GM12878 (cell line): Measurements from ENCODE around the gene AHCYL2. TPM values are rescaled to one million over a fixed set of nuclear protein-coding genes. Genes with fewer than 3 reads are reported as not detected.

Experiments used
- ATF7 ChIP-seq: fragments of 450-650 bp; IDR thresholded peaks from 2 replicates; pipeline ENCODE4 v1.6.1; 2016; ENCODE audit warnings: low read depth, mild to moderate bottlenecking
- CBX5 ChIP-seq: sonication (generic); IDR thresholded peaks from 2 replicates; pipeline ENCODE4 v1.6.1; 2016; ENCODE audit warnings: low read depth, moderate library complexity, mild to moderate bottlenecking, inconsistent platforms
- EED ChIP-seq: sonication (generic); IDR thresholded peaks from 2 replicates; pipeline ENCODE4 v1.6.1; 2016; ENCODE audit warnings: antibody characterized with exemption, low read depth
- EGR1 ChIP-seq, 2 experiments: IDR thresholded peaks; 1 replicate in 1 of 2; 2 replicates in 1 of 2; pipeline ENCODE4 v1.6.1; 2011 to 2012; ENCODE audit warnings: low read depth in 2 of 2, low read length in 2 of 2, borderline replicate concordance in 1 of 2, mild to moderate bottlenecking in 1 of 2, moderate library complexity in 1 of 2
- EP300 ChIP-seq, 2 experiments: fragments of 150-350 bp in 1 of 2; IDR thresholded peaks; 2 replicates each; pipeline ENCODE4 v1.6.1; 2011 to 2012; ENCODE audit warnings: low read depth in 2 of 2, low read length in 2 of 2, borderline replicate concordance in 1 of 2, improper control_type of control experiment in 1 of 2, inconsistent platforms in 1 of 2; ENCODE audit not compliant: control insufficient read depth in 1 of 2
- ESRRA ChIP-seq: IDR thresholded peaks from 2 replicates; pipeline ENCODE4 v1.6.1; 2012; ENCODE audit warnings: mild to moderate bottlenecking, low read length, improper control_type of control experiment
- GABPA ChIP-seq: IDR thresholded peaks from 2 replicates; pipeline ENCODE4 v1.6.1; 2014; ENCODE audit warnings: antibody characterized with exemption, low read depth, mild to moderate bottlenecking, inconsistent platforms
- HDGF ChIP-seq: fragments of 450-650 bp; IDR thresholded peaks from 2 replicates; pipeline ENCODE4 v1.6.1; 2016; ENCODE audit warnings: antibody characterized with exemption
- IKZF1 ChIP-seq: fragments of 450-650 bp; conservative IDR thresholded peaks from 2 replicates; pipeline ENCODE4 v1.6.1; 2017; ENCODE audit warnings: antibody characterized with exemption, mild to moderate bottlenecking
- NFYA ChIP-seq: IDR thresholded peaks from 2 replicates; pipeline ENCODE4 v1.6.1; 2011; ENCODE audit warnings: low read depth, mild to moderate bottlenecking, low read length, improper control_type of control experiment, borderline replicate concordance
- NR2F1 ChIP-seq: fragments of 450-650 bp; conservative IDR thresholded peaks from 2 replicates; pipeline ENCODE4 v1.6.1; 2017; ENCODE audit warnings: mild to moderate bottlenecking
- PAX8 ChIP-seq: fragments of 450-650 bp; IDR thresholded peaks from 2 replicates; pipeline ENCODE4 v1.6.1; 2017; ENCODE audit warnings: mild to moderate bottlenecking, moderate library complexity
- POLR2A ChIP-seq: IDR thresholded peaks from 2 replicates; pipeline ENCODE4 v1.6.1; 2011; ENCODE audit warnings: low read depth, mild to moderate bottlenecking, low read length
- POU2F2 ChIP-seq: IDR thresholded peaks from 3 replicates; pipeline ENCODE4 v1.6.1; 2011; ENCODE audit warnings: low read depth, mild to moderate bottlenecking, low read length, borderline replicate concordance
- SIN3A ChIP-seq: IDR thresholded peaks from 2 replicates; pipeline ENCODE4 v1.6.1; 2012; ENCODE audit warnings: low read depth, low read length, improper control_type of control experiment
- SRF ChIP-seq, 2 experiments: IDR thresholded peaks; 2 replicates each; pipeline ENCODE4 v1.6.1; 2011; ENCODE audit warnings: low read depth in 2 of 2, low read length in 2 of 2, mild to moderate bottlenecking in 1 of 2, moderate library complexity in 1 of 2
- TCF3 ChIP-seq: IDR thresholded peaks from 2 replicates; pipeline ENCODE4 v1.6.1; 2012; ENCODE audit warnings: low read depth, mild to moderate bottlenecking, low read length, borderline replicate concordance; ENCODE audit not compliant: insufficient read depth
- WRNIP1 ChIP-seq: IDR thresholded peaks from 2 replicates; pipeline ENCODE4 v1.6.1; 2011; ENCODE audit warnings: low read depth, low read length, improper control_type of control experiment, borderline replicate concordance
- ZNF24 ChIP-seq: fragments of 450-650 bp; IDR thresholded peaks from 2 replicates; pipeline ENCODE4 v1.6.1; 2017; ENCODE audit warnings: antibody characterized with exemption, mild to moderate bottlenecking
- ZNF384 ChIP-seq: IDR thresholded peaks from 2 replicates; pipeline ENCODE4 v1.6.1; 2012; ENCODE audit warnings: low read depth, mild to moderate bottlenecking, low read length, improper control_type of control experiment, borderline replicate concordance
- polyA plus RNA-seq, 11 experiments: library from polyadenylated mRNA; depleted of rRNA in 4 of 11; unstranded in 6 of 11; stranded (reverse) in 5 of 11; fragments of >200 nt; fragmentation: Nextera tagmentation in 4 of 11; fragmentation: Illumina TruSeq in 1 of 11; extraction: Ambion mirVana in 4 of 11; extraction: Trizol in 1 of 11; gene quantifications; 1 replicate in 1 of 11; 2 replicates in 10 of 11; pipeline versions ENCODE4 v1.2.1 to v1.2.3, GENCODE V29; 2011 to 2016; ENCODE audit warnings: inconsistent platforms in 2 of 11, missing spikeins in 2 of 11, low read depth in 1 of 11
- total RNA-seq, 4 experiments: library from RNA; depleted of rRNA in 3 of 4; stranded (reverse); fragments of >200 nt in 3 of 4; fragmentation: Illumina TruSeq in 1 of 4; extraction: Trizol in 1 of 4; gene quantifications; 2 replicates each; pipeline versions ENCODE4 v1.2.1 to v1.2.3, GENCODE V29; 2013 to 2021
- TF ChIP-seq, protein P1 (sequence below): fragments of 450-650 bp; IDR thresholded peaks from 2 replicates; pipeline ENCODE4 v1.6.1; 2017; ENCODE audit warnings: low read depth, mild to moderate bottlenecking, moderate library complexity
- TF ChIP-seq, protein P2 (sequence below): IDR thresholded peaks from 2 replicates; pipeline ENCODE4 v1.6.1; 2011; ENCODE audit warnings: mild to moderate bottlenecking, low read depth, low read length, moderate library complexity; ENCODE audit not compliant: insufficient replicate concordance
- TF ChIP-seq, protein P3 (sequence below): fragments of 450-650 bp; IDR thresholded peaks from 2 replicates; pipeline ENCODE4 v1.6.1; 2017; ENCODE audit warnings: mild to moderate bottlenecking
- TF ChIP-seq, protein P4 (sequence below): fragments of 150-350 bp; IDR thresholded peaks from 2 replicates; pipeline ENCODE4 v1.6.1; 2014; ENCODE audit warnings: mild to moderate bottlenecking, low read depth, low read length
- TF ChIP-seq, protein P5 (sequence below): IDR thresholded peaks from 2 replicates; pipeline ENCODE4 v1.6.1; 2011; ENCODE audit warnings: low read depth, mild to moderate bottlenecking, low read length, moderate library complexity, borderline replicate concordance; ENCODE audit errors: extremely low read depth

AHCYL2 gene
- total and polyA plus RNA-seq, 10 of the 15 experiments (the other 5 are each of a cell fraction or from before 2014, with no cell fraction given), result 1.7 to 29.1 (median 5.4) TPM

DNA sequence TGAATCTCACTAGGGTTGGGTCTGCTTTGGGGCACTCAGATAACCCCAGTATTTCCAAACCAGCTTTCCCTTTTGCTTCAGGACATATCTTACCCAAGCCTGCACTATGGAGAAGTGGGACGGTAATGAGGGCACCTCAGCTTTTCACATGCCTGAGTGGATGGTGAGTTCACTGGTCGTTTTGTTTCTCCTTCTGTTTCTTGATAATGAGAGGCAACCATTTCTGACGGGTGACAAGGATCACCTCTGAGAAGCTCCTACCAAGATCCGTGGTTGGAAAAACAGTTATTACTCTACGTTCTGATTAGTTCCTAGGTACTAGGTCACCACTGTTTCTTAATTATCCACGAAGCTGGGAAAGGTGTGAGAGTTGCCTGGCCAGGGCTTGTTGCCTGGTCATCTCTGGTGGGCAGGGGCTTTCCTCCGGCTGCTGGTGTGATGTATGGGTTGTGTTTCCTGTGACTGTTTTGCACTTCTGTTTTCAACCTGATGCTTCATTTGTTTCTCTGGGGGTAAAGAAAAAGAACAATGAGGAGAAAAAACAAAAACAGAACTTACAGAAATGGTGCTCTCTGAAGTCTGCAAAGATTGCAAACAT lies 143.7 kb downstream of the AHCYL2 start (continued):
- TF ChIP-seq, protein P1, sequence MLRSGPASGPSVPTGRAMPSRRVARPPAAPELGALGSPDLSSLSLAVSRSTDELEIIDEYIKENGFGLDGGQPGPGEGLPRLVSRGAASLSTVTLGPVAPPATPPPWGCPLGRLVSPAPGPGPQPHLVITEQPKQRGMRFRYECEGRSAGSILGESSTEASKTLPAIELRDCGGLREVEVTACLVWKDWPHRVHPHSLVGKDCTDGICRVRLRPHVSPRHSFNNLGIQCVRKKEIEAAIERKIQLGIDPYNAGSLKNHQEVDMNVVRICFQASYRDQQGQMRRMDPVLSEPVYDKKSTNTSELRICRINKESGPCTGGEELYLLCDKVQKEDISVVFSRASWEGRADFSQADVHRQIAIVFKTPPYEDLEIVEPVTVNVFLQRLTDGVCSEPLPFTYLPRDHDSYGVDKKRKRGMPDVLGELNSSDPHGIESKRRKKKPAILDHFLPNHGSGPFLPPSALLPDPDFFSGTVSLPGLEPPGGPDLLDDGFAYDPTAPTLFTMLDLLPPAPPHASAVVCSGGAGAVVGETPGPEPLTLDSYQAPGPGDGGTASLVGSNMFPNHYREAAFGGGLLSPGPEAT, result peak; percentile 97
- TF ChIP-seq ATF7, result peak; percentile 32; the same call in 1 of the 2 replicates
- TF ChIP-seq IKZF1, result peak; percentile 80
- peak; percentile 41; the same call in 1 of the 3 replicates for TF ChIP-seq POU2F2
- TF ChIP-seq SIN3A, result 0 out of 2 replicates have a peak, but pooled peaks have one; percentile 31
- no peak for TF ChIP-seq WRNIP1
- no peak for TF ChIP-seq CBX5
- 0 out of 2 replicates have a peak, but pooled peaks have one; percentile 29 for TF ChIP-seq ZNF24
- no peak for TF ChIP-seq HDGF
- no peak for TF ChIP-seq SRF (IDR thresholded peaks at IDR 0.05; ENCODE audit: low read depth in 2 of 2, low read length in 2 of 2)
- peak; percentile 61 to 78; a peak in 3 of 4 replicates for TF ChIP-seq EP300 (IDR thresholded peaks at IDR 0.05; ENCODE audit: borderline replicate concordance in 1 of 2, control insufficient read depth in 1 of 2, low read depth in 2 of 2, low read length in 2 of 2)
- TF ChIP-seq ZNF384, result no peak
- no peak for TF ChIP-seq GABPA
- no peak for TF ChIP-seq EED
- TF ChIP-seq, protein P2, sequence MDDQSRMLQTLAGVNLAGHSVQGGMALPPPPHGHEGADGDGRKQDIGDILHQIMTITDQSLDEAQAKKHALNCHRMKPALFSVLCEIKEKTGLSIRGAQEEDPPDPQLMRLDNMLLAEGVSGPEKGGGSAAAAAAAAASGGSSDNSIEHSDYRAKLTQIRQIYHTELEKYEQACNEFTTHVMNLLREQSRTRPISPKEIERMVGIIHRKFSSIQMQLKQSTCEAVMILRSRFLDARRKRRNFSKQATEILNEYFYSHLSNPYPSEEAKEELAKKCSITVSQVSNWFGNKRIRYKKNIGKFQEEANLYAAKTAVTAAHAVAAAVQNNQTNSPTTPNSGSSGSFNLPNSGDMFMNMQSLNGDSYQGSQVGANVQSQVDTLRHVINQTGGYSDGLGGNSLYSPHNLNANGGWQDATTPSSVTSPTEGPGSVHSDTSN, result no peak
- 0 out of 2 replicates have a peak, but pooled peaks have one; percentile 21 for TF ChIP-seq POLR2A
- TF ChIP-seq ESRRA, result no peak
- TF ChIP-seq NR2F1, result no peak; the same call in 1 of the 2 replicates
- no peak for TF ChIP-seq TCF3
- TF ChIP-seq NFYA, result no peak
- TF ChIP-seq, protein P3, sequence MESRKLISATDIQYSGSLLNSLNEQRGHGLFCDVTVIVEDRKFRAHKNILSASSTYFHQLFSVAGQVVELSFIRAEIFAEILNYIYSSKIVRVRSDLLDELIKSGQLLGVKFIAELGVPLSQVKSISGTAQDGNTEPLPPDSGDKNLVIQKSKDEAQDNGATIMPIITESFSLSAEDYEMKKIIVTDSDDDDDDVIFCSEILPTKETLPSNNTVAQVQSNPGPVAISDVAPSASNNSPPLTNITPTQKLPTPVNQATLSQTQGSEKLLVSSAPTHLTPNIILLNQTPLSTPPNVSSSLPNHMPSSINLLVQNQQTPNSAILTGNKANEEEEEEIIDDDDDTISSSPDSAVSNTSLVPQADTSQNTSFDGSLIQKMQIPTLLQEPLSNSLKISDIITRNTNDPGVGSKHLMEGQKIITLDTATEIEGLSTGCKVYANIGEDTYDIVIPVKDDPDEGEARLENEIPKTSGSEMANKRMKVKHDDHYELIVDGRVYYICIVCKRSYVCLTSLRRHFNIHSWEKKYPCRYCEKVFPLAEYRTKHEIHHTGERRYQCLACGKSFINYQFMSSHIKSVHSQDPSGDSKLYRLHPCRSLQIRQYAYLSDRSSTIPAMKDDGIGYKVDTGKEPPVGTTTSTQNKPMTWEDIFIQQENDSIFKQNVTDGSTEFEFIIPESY, result no peak
- TF ChIP-seq, protein P4, sequence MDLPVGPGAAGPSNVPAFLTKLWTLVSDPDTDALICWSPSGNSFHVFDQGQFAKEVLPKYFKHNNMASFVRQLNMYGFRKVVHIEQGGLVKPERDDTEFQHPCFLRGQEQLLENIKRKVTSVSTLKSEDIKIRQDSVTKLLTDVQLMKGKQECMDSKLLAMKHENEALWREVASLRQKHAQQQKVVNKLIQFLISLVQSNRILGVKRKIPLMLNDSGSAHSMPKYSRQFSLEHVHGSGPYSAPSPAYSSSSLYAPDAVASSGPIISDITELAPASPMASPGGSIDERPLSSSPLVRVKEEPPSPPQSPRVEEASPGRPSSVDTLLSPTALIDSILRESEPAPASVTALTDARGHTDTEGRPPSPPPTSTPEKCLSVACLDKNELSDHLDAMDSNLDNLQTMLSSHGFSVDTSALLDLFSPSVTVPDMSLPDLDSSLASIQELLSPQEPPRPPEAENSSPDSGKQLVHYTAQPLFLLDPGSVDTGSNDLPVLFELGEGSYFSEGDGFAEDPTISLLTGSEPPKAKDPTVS, result no peak
- TF ChIP-seq PAX8, result no peak
- TF ChIP-seq EGR1 (IDR thresholded peaks at IDR 0.05; ENCODE audit: borderline replicate concordance in 1 of 2, low read depth in 2 of 2, low read length in 2 of 2), result no peak
- TF ChIP-seq, protein P5, sequence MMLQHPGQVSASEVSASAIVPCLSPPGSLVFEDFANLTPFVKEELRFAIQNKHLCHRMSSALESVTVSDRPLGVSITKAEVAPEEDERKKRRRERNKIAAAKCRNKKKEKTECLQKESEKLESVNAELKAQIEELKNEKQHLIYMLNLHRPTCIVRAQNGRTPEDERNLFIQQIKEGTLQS, result no peak
